Stimulated activated CD4-positive, alpha-beta T cell treated with anti-CD3 and anti-CD28 coated beads, Interleukin-1b, Interleukin-23, amount 100 ng/mL, for 4 hours (primary cell): ENCODE measurements around the gene TARS3.
A peak's percentile ranks its signal among the peaks of the same experiment; 100 is the strongest.
"Not testable (repeated sequence)": the region's sequence is repeated elsewhere in the genome, so short reads cannot be mapped to it uniquely, and the experiment has no call there.

Experiments used
- DNase-seq, 2 donors: peaks; one replicate each; pipeline ENCODE4 v3.0.0-alpha.2; 2020; ENCODE audit warnings: low read depth in 2 of 2

Gene TARS3

GRCh38 chr15:101654624-101655337 lies 69.5 kb downstream of the TARS3 start:
- DNase-seq, result not testable (repeated sequence)

GRCh38 chr15:101654171-101654570 lies 70.1 kb downstream of the TARS3 start:
- no peak for DNase-seq

- no peak for DNase-seq
Observed at GRCh38 chr15:101652786-101653430, 71.4 kb downstream of the TARS3 start.

DNA sequence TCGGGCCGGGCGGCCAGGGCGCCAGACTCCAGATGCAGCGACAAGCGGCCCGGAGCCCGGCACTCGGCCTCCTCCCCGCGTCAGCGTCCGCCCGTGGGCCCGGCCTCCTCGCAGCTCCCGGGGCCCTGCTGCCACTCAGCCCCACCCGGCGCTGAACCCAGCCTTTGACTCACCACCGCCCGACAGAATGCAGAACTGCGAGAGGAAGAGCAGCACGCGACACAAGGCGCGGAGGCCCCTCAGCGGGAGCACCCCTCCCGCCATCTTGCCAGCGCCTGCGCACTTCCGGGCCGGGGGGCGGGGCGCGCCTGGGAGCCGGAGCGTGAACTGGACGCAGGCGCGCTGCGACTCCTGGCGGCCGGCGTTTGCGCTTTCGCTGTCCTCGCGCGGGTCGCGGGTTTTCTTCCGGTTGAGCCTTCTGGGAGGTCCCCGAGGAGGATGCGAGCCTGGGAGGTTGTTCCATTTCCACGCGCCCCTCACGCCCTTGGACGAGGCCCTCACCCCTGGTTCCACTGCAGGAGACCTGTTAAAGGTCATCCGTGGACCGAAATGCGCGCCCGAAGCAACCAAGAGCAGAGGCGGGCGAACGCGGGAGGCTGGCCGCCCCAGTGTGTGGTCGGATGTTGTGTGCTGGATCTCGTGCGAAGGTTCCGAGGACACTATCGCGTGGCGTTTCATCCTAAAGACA lies 72.0 kb downstream of the TARS3 start, which contains the start of gene TM2D3:
Gene TM2D3 (minus strand): TSS at position 284 of the 688 bp plus-strand sequence. CDS start 20 bp downstream, at position 264.
- peak; percentile 90 to 96 for DNase-seq

DNA sequence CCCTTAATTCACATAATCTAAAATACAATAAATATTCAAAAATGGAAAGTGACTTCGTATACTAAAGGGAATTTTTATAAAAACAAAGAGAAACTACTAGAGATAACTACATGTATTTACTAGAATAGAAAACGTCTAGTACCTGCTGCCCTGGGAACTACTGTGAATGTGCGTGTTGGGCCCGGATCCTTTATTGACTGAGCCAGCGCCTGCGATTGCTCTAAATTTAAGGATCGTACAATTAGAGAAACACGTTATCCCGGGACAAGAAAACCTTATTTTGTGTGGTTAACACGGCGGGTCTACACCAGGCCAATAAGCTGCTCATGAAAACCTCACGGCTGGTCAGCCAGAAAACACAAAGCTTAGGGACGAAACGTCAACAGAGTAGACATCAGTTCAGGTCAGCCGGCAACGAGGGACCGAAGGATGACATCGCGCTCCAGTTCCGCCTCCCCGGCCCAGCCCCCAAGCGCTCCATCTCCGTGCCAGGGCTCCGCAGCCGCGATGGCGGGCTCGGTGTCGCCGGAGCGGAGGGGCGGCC lies 72.6 kb downstream of the TARS3 start:
- peak in 1 of 2 donors; percentile 6 for DNase-seq

- no peak for DNase-seq
Observed at GRCh38 chr15:101650145-101650544, 74.1 kb downstream of the TARS3 start.

- no peak for DNase-seq
Observed at GRCh38 chr15:101648356-101648755, 75.9 kb downstream of the TARS3 start.

GRCh38 chr15:101647251-101647650 lies 77.0 kb downstream of the TARS3 start:
- DNase-seq, result no peak

GRCh38 chr15:101646672-101647071 lies 77.6 kb downstream of the TARS3 start:
- no peak for DNase-seq

DNA sequence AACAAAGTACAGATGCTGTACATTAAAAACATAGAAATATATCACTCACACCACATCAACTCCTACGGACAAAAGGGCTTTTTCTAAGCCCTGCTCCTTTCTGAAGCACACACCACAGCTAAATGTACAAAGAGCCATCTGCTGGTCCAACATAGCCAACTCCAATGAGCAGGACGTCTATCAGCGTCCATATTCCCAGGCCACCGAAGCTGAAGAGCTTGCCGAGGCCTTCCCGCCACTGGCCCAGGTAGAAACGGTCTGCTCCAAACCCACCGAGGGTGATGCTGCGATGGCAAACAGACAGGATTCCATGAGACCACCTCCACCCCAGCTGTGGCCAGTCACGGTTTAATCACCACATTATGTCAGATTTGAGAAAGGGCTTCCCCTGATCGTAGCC lies 81.9 kb downstream of the TARS3 start:
- no peak for DNase-seq

DNA sequence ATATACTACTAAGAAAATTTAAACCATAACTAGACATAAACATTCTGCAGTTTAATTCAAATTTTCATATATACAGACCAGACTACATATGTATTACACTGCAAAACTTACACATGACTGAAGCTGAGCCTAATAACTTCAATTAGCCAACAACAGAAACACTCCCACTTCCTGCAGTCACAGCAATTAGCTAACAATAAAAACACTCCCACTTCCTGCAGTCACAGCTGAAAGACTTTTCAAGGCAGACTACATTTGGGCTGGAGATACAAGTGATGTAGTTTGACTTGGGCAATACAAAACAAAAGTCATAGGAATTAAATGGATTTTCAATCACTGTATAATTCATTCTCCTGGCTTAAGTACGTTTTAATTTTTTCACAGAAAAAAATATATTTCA lies 82.4 kb downstream of the TARS3 start:
- no peak for DNase-seq

GRCh38 chr15:101641129-101641764 lies 83.0 kb downstream of the TARS3 start:
- DNase-seq, result peak; percentile 57 to 65

DNA sequence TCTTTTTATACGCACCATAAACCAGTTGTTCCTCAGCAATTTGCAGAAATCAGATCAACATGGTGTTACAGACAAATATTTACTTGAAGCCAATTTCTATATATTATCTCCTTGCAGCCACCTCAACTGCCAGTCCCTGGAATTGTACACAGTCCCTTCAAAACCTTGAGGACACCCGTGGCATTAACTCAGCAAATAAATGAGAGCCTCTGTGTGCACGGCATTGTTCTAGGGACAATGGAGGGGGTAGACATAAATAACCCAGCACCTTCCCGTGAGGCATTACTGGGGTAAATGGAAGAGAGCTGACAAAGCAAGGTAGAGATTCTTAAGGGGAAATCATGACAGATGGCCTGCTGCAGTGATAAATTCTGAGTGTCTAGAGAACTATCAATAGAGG lies 84.6 kb downstream of the TARS3 start:
- no peak for DNase-seq

DNA sequence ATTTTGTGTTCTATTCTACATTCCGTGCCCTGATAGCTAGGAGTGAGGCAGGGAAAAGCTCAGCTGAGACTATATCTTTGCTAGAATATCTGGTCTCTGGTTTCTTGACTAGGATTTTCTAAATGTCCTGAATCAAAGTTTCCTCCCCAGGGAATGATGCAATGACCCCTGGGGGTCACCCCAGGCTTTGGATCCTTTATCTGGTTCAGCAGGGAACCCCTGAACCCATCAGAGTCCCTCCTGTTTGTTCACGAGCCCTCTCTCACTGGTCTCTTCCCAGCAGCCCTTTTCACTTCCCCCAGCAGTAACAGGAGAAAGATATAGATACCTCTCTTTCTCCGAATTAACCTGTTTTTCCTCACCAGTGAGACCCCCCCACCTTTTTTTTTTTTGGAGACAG lies 86.4 kb downstream of the TARS3 start:
- DNase-seq, result no peak

DNA sequence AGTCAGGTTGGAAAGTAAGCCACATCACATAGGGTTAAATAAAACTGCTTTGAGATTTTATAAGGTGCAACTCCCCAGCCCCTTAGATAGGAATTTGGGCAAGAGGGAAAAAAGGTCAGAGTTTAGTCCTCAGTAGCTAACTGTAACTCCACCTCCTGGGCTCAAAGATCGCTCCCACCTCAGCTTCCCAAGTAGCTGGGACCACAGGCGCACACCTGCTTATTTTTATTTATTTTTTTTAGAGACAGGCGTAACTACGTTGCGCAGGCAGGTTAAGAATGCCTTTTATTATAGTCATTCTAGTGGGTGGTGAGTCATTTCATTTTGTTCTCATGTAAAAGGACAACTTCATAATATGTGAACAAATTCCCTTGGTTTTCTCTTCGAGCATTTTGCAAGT lies 86.8 kb downstream of the TARS3 start:
- DNase-seq, result no peak

- DNase-seq, result no peak
Observed at GRCh38 chr15:101637038-101637437, 87.2 kb downstream of the TARS3 start.

DNA sequence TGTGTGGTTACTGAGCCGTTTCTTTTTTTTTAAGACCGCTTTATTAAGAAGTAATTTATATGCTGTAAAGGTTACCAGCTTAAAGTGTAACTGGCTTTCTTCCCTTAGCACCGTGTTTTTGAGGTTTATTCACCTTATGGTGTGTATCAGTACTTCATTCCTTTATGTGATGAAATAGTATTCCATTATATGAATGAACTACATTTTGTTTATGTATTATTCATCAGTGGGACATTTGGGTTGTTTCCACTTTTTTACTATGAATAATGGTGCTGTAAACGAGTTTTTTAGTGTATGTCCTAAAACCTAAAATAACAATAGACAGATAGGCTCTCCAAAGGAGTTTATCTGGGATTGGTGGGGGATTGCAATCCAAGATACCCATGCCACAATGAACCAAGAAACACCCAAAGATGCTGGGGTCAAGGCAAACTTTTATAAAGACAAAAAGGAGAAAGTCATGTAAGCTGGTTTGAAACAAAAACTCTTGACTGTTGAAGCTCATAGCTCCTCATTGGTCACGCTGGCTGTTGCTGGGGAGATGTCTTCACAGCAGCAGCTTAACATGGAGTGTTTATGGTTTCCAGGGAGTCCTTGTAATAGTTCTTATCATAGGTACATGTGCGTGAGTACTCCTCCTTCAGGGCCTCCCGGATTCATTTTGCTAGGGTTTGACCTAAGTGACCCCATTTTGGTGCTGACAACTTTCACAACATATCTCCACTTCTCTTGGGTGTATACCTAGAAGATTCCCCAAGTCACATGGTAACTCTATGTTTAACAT lies 88.1 kb downstream of the TARS3 start:
- DNase-seq, result no peak

DNA sequence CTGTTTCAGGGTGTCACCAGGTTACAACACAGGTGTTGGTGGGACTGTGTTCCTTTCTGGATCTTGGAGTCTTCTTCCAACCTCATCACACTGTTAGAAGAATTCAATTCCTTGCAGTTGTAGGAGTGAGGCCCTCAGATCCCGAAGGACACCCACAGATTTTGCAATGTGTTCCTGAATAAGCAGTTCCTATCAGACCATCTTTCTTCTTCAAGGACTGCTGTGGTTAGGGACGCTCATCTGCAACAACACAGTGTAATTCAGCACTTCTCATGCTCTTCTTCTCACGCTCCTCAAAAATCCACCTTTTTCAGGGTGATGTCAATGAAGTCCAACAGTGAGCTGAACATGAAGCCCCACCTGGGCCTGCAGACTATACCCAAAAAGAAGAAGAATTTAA lies 90.9 kb downstream of the TARS3 start:
- DNase-seq, result no peak

DNA sequence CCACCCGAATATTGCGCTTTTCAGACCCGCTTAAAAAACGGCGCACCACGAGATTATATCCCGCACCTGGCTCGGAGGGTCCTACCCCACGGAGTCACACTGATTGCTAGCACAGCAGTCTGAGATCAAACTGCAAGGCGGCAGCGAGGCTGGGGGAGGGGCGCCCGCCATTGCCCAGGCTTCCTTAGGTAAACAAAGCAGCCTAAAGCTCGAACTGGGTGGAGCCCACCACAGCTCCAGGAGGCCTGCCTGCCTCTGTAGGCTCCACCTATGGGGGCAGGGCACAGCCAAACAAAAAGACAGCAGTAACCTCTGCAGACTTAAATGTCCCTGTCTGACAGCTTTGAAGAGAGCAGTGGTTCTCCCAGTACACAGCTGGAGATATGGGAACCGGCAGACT lies 97.5 kb downstream of the TARS3 start:
- not testable (repeated sequence) for DNase-seq

DNA sequence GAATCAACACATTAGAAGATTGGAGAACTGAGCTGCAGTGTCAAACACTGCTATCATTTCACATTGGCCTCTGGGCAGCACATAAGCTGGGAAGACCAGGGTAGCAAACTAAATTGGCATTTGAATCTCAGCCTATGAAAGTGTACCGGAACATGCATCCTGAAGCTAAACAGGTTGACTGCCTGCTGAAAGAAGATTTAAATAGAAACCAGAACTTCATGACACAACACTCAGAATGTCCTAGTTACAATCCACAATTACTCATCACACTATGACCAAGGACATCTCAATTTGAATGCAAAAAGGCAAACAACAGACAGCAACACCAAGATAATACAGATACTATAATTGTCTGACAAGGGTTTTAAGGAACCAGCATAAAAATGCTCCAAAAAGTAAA lies 98.3 kb downstream of the TARS3 start:
- no peak for DNase-seq

GRCh38 chr15:101625184-101625583 lies 99.1 kb downstream of the TARS3 start:
- no peak for DNase-seq
